Progenitor cell of endocrine pancreas (in vitro differentiated cells): ENCODE measurements around the gene MROH2B. TPM values are rescaled to one million over a fixed set of nuclear protein-coding genes. Genes with fewer than 3 reads are reported as not detected.

ENCODE experiments used
- DNase-seq: peaks from one replicate; pipeline ENCODE4 v3.0.0; 2021; ENCODE audit warnings: low spot score; ENCODE audit not compliant: unreplicated experiment
- H3K27ac Mint-ChIP-seq: 2 replicates; pipeline ENCODE4 v1.8.0; 2021; ENCODE audit warnings: mild to moderate bottlenecking, moderate library complexity, mixed read lengths
- H3K27me3 Mint-ChIP-seq: 2 replicates; pipeline ENCODE4 v1.8.0; 2021; ENCODE audit warnings: mixed read lengths
- H3K36me3 Mint-ChIP-seq: 2 replicates; pipeline ENCODE4 v1.8.0; 2022; ENCODE audit warnings: mixed read lengths; ENCODE audit not compliant: insufficient read depth
- H3K4me1 Mint-ChIP-seq: 2 replicates; pipeline ENCODE4 v1.8.0; 2021; ENCODE audit warnings: low read depth, mixed read lengths
- H3K4me3 Mint-ChIP-seq: 2 replicates; pipeline ENCODE4 v1.8.0; 2021; ENCODE audit warnings: low read depth, mild to moderate bottlenecking, moderate library complexity, mixed read lengths
- H3K9me3 Mint-ChIP-seq: 2 replicates; pipeline ENCODE4 v1.8.0; 2021; ENCODE audit warnings: low read depth, mixed read lengths
- total RNA-seq: library from RNA; stranded (reverse); gene quantifications from 2 replicates; pipeline ENCODE4 v1.2.1, GENCODE V29; 2021
- TF ChIP-seq, protein P1 (sequence below): fragments of 200-600 bp; sonication (generic); IDR thresholded peaks from one replicate; pipeline ENCODE4 v1.5.0; 2021; ENCODE audit warnings: antibody characterized with exemption, mild to moderate bottlenecking; ENCODE audit not compliant: unreplicated experiment

The MROH2B gene
- total RNA-seq, 1 donor from 2014 or later: not detected

DNA sequence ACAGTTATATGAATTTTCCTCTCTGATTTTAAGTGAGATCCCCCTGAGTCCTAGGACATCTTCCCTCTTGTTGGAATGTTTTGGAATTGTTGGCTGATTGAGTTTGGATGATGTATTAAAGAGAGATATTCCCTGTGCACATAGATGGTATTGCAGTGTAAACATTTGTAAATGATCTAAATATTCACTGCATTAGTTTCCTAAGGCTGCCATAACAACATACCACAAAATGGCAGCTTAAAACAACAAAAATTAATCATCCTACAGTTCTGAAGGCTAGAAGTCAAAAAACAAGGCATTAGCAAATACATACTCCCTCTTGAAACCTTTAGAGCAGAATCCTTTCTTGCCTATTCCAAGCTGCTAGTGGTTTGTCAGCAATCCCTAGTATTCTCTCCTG is 38.0 kb upstream of the MROH2B start:
- TF ChIP-seq, protein P1, sequence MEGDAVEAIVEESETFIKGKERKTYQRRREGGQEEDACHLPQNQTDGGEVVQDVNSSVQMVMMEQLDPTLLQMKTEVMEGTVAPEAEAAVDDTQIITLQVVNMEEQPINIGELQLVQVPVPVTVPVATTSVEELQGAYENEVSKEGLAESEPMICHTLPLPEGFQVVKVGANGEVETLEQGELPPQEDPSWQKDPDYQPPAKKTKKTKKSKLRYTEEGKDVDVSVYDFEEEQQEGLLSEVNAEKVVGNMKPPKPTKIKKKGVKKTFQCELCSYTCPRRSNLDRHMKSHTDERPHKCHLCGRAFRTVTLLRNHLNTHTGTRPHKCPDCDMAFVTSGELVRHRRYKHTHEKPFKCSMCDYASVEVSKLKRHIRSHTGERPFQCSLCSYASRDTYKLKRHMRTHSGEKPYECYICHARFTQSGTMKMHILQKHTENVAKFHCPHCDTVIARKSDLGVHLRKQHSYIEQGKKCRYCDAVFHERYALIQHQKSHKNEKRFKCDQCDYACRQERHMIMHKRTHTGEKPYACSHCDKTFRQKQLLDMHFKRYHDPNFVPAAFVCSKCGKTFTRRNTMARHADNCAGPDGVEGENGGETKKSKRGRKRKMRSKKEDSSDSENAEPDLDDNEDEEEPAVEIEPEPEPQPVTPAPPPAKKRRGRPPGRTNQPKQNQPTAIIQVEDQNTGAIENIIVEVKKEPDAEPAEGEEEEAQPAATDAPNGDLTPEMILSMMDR: no peak
- H3K36me3 Mint-ChIP-seq: no peaks in the 10 kb centered on the region
- H3K27ac Mint-ChIP-seq: no peak overlapping the region
- no peak overlapping the region for H3K4me3 Mint-ChIP-seq
- H3K4me1 Mint-ChIP-seq: peaks cover 2% of the 10 kb centered on the region
- no peak for DNase-seq
- H3K27me3 Mint-ChIP-seq: no peaks in the 10 kb centered on the region
- peaks cover 3% of the 10 kb centered on the region for H3K9me3 Mint-ChIP-seq

DNA sequence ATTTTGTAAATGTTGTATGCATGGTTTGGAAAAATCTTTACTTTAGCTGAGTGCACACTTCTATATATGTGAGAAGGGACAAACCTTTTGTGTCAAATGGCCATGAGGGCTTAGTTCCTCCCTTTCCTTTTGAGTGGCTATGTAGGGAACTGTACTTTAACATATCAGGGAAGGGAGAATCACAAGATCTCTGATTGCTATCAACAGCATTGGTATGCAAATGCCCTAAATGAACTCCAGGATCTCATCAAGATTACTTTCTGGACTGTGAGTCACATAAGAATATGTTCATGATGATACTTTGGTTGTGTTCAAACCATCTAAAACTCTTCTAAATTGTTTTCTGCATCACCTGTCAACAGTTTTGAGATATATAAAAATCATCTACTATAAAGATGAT is 31.2 kb upstream of the MROH2B start:
- Mint-ChIP-seq H3K4me3 (no peak overlapping the region), H3K9me3 (no peaks in the 10 kb centered on the region), H3K4me1 (no peaks in the 10 kb centered on the region), H3K36me3 (no peaks in the 10 kb centered on the region), H3K27me3 (no peaks in the 10 kb centered on the region), H3K27ac (no peak overlapping the region)
- TF ChIP-seq, protein P1: no peak
- no peak for DNase-seq

DNA sequence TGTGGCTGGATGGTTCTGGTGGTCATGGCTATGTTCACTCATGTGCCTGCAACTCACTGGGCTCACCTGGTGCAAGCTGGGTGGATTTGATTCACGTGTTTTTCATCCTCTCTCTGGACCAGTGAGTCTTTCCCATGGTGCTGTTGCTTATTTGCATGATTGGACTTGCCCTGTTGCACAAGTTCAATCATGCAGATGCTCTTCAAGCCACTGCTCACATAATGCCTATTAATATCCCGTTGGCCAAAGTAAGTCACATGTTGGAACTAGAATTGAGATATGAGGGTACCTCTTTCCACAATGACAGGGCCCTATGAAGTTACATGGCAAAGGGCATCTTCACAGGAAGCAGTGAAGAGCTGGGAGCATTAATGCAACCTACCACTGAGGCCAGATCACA is 26.5 kb upstream of the MROH2B start:
- TF ChIP-seq, protein P1: no peak
- no peaks in the 10 kb centered on the region for H3K27me3 Mint-ChIP-seq
- peaks cover 1% of the 10 kb centered on the region for H3K4me1 Mint-ChIP-seq
- H3K36me3 Mint-ChIP-seq: no peaks in the 10 kb centered on the region
- H3K9me3 Mint-ChIP-seq: peaks cover 3% of the 10 kb centered on the region
- H3K4me3 Mint-ChIP-seq: no peak overlapping the region
- H3K27ac Mint-ChIP-seq: no peak overlapping the region
- no peak for DNase-seq

DNA sequence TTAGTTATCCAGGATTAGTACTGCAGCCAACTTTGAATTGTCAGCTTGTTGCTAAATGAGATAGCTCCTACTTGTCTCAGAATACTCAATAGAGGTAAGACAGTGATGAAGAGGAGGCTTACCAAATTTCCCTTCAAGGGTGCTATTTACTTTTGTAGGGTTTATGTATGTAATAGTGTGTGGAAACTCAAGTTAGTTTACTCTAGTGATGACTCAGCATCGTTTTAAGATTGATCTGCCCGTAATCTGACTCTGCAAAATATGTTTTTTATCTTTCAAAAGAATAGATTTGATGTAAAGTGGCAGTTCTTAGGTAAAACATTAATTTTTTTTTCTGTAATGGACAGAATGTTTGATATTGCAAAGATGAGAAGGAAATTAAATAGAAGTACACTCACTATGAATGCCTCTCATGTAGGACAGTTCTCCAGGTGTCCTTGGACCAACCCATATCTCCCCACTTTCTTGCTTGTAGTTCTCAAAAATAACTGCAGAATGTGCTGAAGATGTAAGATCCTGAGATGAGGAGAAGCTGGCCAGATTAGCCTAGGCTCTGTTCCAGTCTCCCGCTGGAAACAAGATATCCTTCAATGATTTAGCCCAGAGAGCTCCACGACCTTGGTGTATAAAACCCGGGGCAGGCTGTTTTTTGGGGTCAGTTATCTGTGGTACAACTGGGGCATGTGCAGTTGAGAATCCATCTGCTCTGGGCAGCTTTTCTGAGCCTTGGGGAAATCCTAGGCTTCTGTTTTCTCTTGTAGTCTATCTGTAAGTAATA is 24.4 kb upstream of the MROH2B start:
- TF ChIP-seq, protein P1: no peak
- Mint-ChIP-seq H3K4me3 (no peak overlapping the region), H3K27ac (no peak overlapping the region), H3K4me1 (peaks cover 1% of the 10 kb centered on the region), H3K9me3 (peaks cover 6% of the 10 kb centered on the region), H3K27me3 (no peaks in the 10 kb centered on the region), H3K36me3 (no peaks in the 10 kb centered on the region)
- no peak for DNase-seq

DNA sequence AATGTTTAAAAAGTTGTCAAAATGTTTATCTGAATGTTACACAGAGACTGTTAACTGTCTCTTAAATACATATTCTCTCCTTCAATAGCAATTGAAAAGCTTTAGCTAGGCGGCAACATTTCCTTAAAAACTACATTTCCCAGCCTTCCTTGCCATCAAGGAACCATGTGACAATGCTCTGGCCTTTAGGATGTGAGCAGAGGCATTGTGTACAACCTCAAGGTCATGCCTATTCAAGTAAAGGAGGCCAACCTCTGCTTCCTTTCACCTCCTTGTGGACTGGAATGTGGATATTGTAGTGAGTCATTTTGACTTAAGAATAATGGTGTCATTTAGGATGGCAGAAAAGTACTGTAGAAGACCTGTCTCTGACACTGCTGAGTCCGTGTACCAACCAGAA is 23.7 kb upstream of the MROH2B start:
- TF ChIP-seq, protein P1: no peak
- no peak overlapping the region for H3K4me3 Mint-ChIP-seq
- DNase-seq: no peak
- no peaks in the 10 kb centered on the region for H3K27me3 Mint-ChIP-seq
- H3K36me3 Mint-ChIP-seq: no peaks in the 10 kb centered on the region
- H3K9me3 Mint-ChIP-seq: peaks cover 6% of the 10 kb centered on the region
- H3K4me1 Mint-ChIP-seq: peaks cover 1% of the 10 kb centered on the region
- no peak overlapping the region for H3K27ac Mint-ChIP-seq
